Peyer's patch (tissue), 4 donors: ENCODE results near the gene ATP1A1. TPM values are rescaled to one million over a fixed set of nuclear protein-coding genes. Genes with fewer than 3 reads are reported as not detected.

ENCODE experiments used
- DNase-seq, 3 donors: peaks; one replicate each; pipeline ENCODE4 v3.0.0-alpha.2; 2017 to 2019
- H3K27ac ChIP-seq, 4 donors: fragments of 200-600 bp; sonication (generic); one replicate each; pipeline ENCODE4 v1.5.1; 2016 to 2019
- H3K27me3 ChIP-seq, 2 donors: fragments of 200-600 bp; sonication (generic); one replicate each; pipeline ENCODE4 v1.5.1; 2019
- H3K36me3 ChIP-seq, 3 donors: fragments of 200-600 bp; sonication (generic); one replicate each; pipeline ENCODE4 v1.5.1; 2016 to 2019
- H3K4me1 ChIP-seq, 4 donors: fragments of 200-600 bp; sonication (generic); one replicate each; pipeline ENCODE4 v1.5.1; 2016 to 2019
- H3K4me3 ChIP-seq, 4 donors: fragments of 200-600 bp; sonication (generic); 1 replicate in 3 of 4; 2 replicates in 1 of 4; pipeline ENCODE4 v1.5.1; 2016 to 2019; ENCODE audit warnings: mild to moderate bottlenecking in 1 of 4
- H3K9me3 ChIP-seq, 4 donors: fragments of 200-600 bp; sonication (generic); one replicate each; pipeline ENCODE4 v1.5.1; 2016 to 2019; ENCODE audit warnings: mild to moderate bottlenecking in 1 of 4
- POLR2A ChIP-seq, 2 donors: fragments of 450-650 bp; IDR thresholded peaks; one replicate each; pipeline ENCODE4 v1.5.1; 2017; ENCODE audit warnings: antibody characterized with exemption in 2 of 2, mild to moderate bottlenecking in 2 of 2, moderate library complexity in 2 of 2
- total RNA-seq, 4 donors: library from RNA; depleted of rRNA; stranded (reverse); fragments of >200 nt; gene quantifications; one replicate each; pipeline ENCODE4 v1.1.0, GENCODE V29; 2016
- TF ChIP-seq, protein P1 (sequence below), 6 experiments: fragments of 450-650 bp in 4 of 6; fragments of 200-600 bp in 2 of 6; sonication (generic) in 1 of 6; IDR thresholded peaks; one replicate each; pipeline ENCODE4 v1.5.1; 2017 to 2019; ENCODE audit warnings: antibody characterized with exemption in 6 of 6, mild to moderate bottlenecking in 3 of 6, moderate library complexity in 1 of 6

ATP1A1 gene
- total RNA-seq, 4 donors from 2014 or later = 229 to 4,700 (median 2,986) TPM

DNA sequence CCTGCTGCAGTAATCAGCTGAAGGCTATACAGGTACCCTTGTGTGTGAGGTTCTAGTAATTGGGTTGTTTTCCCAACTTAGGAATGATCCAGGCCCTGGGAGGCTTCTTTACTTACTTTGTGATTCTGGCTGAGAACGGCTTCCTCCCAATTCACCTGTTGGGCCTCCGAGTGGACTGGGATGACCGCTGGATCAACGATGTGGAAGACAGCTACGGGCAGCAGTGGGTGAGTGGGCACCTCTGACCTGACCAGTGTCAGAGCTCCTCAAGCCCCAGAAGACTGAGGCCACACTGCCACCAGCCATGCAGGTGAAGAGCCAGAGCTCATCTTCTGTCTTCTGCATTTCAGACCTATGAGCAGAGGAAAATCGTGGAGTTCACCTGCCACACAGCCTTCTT lies 27.7 kb downstream of the ATP1A1 start:
- H3K9me3 ChIP-seq = no peaks in the 10 kb centered on the region
- no peaks in the 10 kb centered on the region for H3K27me3 ChIP-seq
- no peak overlapping the region for H3K4me3 ChIP-seq
- no peaks in the 10 kb centered on the region for H3K4me1 ChIP-seq
- H3K36me3 ChIP-seq = peaks cover 0 to 100% (median 12%) of the 10 kb centered on the region in 3 donors
- TF ChIP-seq POLR2A (IDR thresholded peaks at IDR 0.05) = no peak
- TF ChIP-seq, protein P1, sequence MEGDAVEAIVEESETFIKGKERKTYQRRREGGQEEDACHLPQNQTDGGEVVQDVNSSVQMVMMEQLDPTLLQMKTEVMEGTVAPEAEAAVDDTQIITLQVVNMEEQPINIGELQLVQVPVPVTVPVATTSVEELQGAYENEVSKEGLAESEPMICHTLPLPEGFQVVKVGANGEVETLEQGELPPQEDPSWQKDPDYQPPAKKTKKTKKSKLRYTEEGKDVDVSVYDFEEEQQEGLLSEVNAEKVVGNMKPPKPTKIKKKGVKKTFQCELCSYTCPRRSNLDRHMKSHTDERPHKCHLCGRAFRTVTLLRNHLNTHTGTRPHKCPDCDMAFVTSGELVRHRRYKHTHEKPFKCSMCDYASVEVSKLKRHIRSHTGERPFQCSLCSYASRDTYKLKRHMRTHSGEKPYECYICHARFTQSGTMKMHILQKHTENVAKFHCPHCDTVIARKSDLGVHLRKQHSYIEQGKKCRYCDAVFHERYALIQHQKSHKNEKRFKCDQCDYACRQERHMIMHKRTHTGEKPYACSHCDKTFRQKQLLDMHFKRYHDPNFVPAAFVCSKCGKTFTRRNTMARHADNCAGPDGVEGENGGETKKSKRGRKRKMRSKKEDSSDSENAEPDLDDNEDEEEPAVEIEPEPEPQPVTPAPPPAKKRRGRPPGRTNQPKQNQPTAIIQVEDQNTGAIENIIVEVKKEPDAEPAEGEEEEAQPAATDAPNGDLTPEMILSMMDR (IDR thresholded peaks at IDR 0.05) = no peak
- peak overlapping the region in 1 of 4 donors; percentile 18 for H3K27ac ChIP-seq
- no peak for DNase-seq

DNA sequence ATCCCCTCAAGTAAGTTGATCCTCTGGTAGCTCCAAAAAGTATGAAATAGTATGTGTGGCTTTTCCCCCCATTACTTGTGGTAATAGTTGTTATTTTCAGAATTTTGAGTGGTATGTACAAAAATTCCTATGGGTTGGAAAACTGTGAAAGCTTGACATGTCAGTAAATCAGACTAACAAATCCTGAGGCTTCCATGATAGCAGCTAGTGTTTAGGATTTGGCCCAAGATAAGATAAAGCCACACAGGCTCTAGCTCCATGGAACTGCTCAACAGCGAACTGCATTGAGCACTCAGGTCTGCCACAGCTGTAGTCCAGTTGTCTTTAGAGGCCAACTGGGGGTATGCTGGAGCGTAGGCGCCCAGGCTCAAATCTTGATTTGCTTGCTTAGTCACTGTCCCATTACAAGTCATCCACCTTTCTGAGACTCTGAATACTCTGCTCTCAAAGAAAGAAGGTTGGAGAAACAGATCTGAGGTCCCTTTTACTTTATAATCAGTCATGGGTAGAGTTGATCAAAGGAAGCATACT lies 28.7 kb downstream of the ATP1A1 start:
- peak overlapping the region in 2 of 4 donors; percentile 3 to 27 for H3K27ac ChIP-seq
- H3K9me3 ChIP-seq = no peaks in the 10 kb centered on the region
- no peaks in the 10 kb centered on the region for H3K27me3 ChIP-seq
- no peak for DNase-seq
- no peak overlapping the region for H3K4me3 ChIP-seq
- H3K4me1 ChIP-seq = no peaks in the 10 kb centered on the region
- peaks cover 0 to 100% (median 12%) of the 10 kb centered on the region in 3 donors for H3K36me3 ChIP-seq
- TF ChIP-seq, protein P1 (IDR thresholded peaks at IDR 0.05) = no peak
- no peak for TF ChIP-seq POLR2A (IDR thresholded peaks at IDR 0.05)

DNA sequence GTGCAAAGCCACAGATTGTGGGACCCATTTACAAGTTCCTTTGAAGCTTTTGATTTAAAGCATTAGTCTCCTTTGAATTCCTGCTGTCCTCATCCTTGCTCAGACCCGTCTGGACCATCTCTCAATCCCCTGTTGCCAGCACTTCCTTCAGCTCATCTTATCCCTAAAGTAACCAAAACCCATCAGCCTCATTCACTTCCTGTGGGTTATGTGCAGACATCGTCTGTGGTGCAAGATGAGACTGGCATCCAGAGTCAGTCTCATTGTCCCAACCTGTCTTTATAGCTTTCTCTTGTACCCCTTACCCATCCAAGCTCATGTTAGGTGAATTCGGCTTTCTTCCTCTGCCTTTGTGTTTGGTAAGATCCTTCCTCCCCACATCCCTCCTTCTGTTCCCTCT lies 29.3 kb downstream of the ATP1A1 start:
- no peak for DNase-seq
- no peaks in the 10 kb centered on the region for H3K9me3 ChIP-seq
- H3K4me3 ChIP-seq = no peak overlapping the region
- no peaks in the 10 kb centered on the region for H3K27me3 ChIP-seq
- TF ChIP-seq POLR2A (IDR thresholded peaks at IDR 0.05) = no peak
- TF ChIP-seq, protein P1 (IDR thresholded peaks at IDR 0.05) = no peak
- peaks cover 0 to 100% (median 11%) of the 10 kb centered on the region in 3 donors for H3K36me3 ChIP-seq
- H3K4me1 ChIP-seq = no peaks in the 10 kb centered on the region
- H3K27ac ChIP-seq = peak overlapping the region in 2 of 4 donors; percentile 13 to 57

DNA sequence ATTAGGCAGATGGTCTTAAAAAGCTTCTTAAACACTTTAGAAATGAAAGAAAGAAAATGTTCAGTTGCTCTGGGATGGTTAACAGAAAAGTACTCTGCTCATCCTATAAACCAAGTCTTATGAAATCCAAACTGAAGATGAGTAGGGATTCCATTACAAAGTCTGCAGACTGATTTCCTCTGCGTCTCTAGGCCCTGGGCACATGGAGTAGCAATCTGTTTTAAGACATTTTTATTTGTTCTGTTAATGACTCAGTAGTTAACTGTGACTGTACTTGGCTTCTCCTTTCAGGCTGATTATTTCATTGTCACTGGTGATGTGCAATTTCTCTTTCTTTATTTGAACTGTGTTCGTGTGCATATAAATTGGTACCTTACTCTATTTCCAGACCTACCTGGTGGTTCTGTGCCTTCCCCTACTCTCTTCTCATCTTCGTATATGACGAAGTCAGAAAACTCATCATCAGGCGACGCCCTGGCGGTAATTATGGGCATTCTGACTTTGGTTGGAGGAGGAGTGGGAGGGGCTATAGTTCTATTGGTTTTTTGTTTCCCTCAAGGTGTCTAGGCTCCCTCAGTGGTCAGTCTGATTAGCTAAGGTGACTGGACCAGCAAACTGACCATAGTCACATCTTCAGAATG lies 30.6 kb downstream of the ATP1A1 start:
- Histone ChIP-seq H3K27ac (peak overlapping the region in 1 of 4 donors; percentile 57), H3K36me3 (peaks cover 0 to 96% (median 2%) of the 10 kb centered on the region in 3 donors), H3K9me3 (no peaks in the 10 kb centered on the region), H3K4me3 (no peak overlapping the region), H3K27me3 (no peaks in the 10 kb centered on the region), H3K4me1 (no peaks in the 10 kb centered on the region)
- no peak for DNase-seq
- TF ChIP-seq, protein P1 (IDR thresholded peaks at IDR 0.05) = no peak

DNA sequence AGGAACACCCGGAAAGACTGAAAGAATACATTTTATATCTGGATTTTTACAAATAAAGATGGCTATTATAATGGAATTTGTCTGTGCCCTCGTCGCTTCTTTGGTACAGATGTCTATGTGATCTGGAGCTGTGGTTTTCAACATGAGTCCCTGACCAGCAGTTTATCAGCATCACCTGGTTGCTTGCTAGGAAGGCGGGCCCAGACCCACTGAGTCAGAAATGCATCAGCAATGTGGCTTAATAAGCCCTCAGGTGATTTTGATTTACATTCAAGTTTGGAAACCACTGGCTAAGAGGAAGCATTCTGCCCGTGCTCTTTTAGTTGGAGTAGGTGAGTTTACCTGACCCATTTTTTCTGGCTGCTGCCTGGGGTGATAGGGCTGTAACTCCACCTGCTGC lies 31.7 kb downstream of the ATP1A1 start:
- DNase-seq = no peak
- H3K4me1 ChIP-seq = no peaks in the 10 kb centered on the region
- peak overlapping the region in 1 of 4 donors; percentile 57 for H3K27ac ChIP-seq
- H3K9me3 ChIP-seq = no peaks in the 10 kb centered on the region
- no peak overlapping the region for H3K4me3 ChIP-seq
- peaks cover 0 to 85% (median 2%) of the 10 kb centered on the region in 3 donors for H3K36me3 ChIP-seq
- H3K27me3 ChIP-seq = no peaks in the 10 kb centered on the region
- no peak for TF ChIP-seq POLR2A (IDR thresholded peaks at IDR 0.05)
- TF ChIP-seq, protein P1 (IDR thresholded peaks at IDR 0.05) = no peak
